CD4-positive, alpha-beta T cell treated with Interleukin-4 for 1 hour (primary cell): ENCODE results near the gene MYO1G.

Source experiments
- DNase-seq, 2 donors: peaks; one replicate each; pipeline ENCODE4 v3.0.0-alpha.2; 2020 to 2022

Gene MYO1G

GRCh38 chr7:44934510-44934909 lies 44.3 kb downstream of the MYO1G start:
- DNase-seq: peak in 1 of 2 donors; percentile 20

- DNase-seq: no peak
These were observed 47.9 kb downstream of the MYO1G start for GRCh38 chr7:44930921-44931320.

- DNase-seq: no peak
These were observed 56.5 kb downstream of the MYO1G start for GRCh38 chr7:44922351-44922694.

- DNase-seq: peak; percentile 90
These were observed 57.0 kb downstream of the MYO1G start for GRCh38 chr7:44921607-44922350.

- no peak for DNase-seq
These were observed 58.7 kb downstream of the MYO1G start for GRCh38 chr7:44920119-44920518.

GRCh38 chr7:44918029-44918428 lies 60.8 kb downstream of the MYO1G start:
- no peak for DNase-seq

GRCh38 chr7:44917465-44917864 lies 61.4 kb downstream of the MYO1G start:
- no peak for DNase-seq

GRCh38 chr7:44914992-44915607 lies 63.7 kb downstream of the MYO1G start:
- DNase-seq: peak; percentile 85 to 88

GRCh38 chr7:44912775-44913347 lies 66.0 kb downstream of the MYO1G start:
- no peak for DNase-seq
